MG63 (cell line): ENCODE results near the gene DYRK1B. TPM values are rescaled to one million over a fixed set of nuclear protein-coding genes. Genes with fewer than 3 reads are reported as not detected.

Experiments
- DNase-seq: peaks from one replicate; pipeline ENCODE4 v3.0.0-alpha.2; 2020
- H3K27me3 ChIP-seq: fragments of 250-450 bp; sonication (Bioruptor Pico); 2 replicates; pipeline ENCODE4 v1.5.1; 2020; ENCODE audit warnings: mild to moderate bottlenecking, moderate library complexity
- H3K36me3 ChIP-seq: fragments of 250-450 bp; sonication (Bioruptor Pico); 2 replicates; pipeline ENCODE4 v1.5.1; 2020; ENCODE audit warnings: mild to moderate bottlenecking, moderate library complexity
- H3K4me3 ChIP-seq: fragments of 250-450 bp; sonication (Bioruptor Pico); 2 replicates; pipeline ENCODE4 v1.5.1; 2020; ENCODE audit warnings: mild to moderate bottlenecking, moderate library complexity
- H3K9me3 ChIP-seq: fragments of 250-450 bp; sonication (Bioruptor Pico); 2 replicates; pipeline ENCODE4 v1.5.1; 2020; ENCODE audit warnings: mild to moderate bottlenecking, moderate library complexity
- total RNA-seq: library from RNA; depleted of rRNA; stranded (reverse); fragments of >200 nt; shearing (Covaris generic); gene quantifications from 2 replicates; pipeline ENCODE4 v1.2.3, GENCODE V29; 2014; ENCODE audit warnings: low replicate concordance

DYRK1B gene
- total RNA-seq, 1 experiment from 2014 or later: 0.30 TPM

DNA sequence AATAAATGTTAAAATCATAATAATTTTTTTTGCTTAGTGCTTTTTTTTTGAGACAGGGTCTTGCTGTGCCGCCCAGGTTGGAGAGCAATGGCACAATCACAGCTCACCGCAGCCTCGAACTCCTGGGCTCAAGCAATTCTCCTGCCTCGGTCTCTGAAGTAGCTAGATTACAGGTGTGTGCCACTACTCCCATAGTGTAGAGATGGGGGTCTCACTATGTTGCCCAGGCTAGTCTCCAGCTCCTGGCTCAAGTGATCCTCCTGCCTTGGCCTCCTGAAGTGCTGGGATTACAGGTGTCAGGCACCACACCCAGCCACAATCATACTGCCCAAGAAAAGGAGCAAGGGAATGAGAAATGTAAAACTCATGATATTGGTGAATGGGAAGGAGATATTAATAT is 7.1 kb upstream of the DYRK1B start:
- DNase-seq: no peak
- no peak overlapping the region for H3K4me3 ChIP-seq
- no peaks in the 10 kb centered on the region for H3K27me3 ChIP-seq
- peaks cover 65% of the 10 kb centered on the region for H3K36me3 ChIP-seq
- no peaks in the 10 kb centered on the region for H3K9me3 ChIP-seq

DNA sequence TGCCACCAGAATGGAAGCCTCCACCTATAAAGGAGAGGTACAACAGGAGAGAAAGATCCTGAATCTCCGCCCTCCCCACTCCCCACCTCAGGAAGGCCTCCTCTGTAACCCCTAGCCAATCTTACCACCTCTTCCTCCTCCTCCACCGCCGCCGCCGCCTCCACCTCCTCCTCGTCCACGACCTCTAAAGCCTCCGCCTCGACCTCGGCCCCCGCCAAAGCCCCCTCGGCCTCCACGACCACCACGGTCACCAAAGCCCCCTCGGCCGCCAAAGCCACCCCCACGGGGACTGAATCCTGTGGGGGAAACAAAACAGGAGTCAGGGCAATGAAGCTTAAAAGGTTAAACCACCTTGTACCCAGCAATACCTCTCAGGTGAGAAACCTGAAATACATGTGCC is 6.5 kb upstream of the DYRK1B start:
- H3K36me3 ChIP-seq: peaks cover 70% of the 10 kb centered on the region
- no peak for DNase-seq
- H3K4me3 ChIP-seq: no peak overlapping the region
- no peaks in the 10 kb centered on the region for H3K27me3 ChIP-seq
- no peaks in the 10 kb centered on the region for H3K9me3 ChIP-seq

DNA sequence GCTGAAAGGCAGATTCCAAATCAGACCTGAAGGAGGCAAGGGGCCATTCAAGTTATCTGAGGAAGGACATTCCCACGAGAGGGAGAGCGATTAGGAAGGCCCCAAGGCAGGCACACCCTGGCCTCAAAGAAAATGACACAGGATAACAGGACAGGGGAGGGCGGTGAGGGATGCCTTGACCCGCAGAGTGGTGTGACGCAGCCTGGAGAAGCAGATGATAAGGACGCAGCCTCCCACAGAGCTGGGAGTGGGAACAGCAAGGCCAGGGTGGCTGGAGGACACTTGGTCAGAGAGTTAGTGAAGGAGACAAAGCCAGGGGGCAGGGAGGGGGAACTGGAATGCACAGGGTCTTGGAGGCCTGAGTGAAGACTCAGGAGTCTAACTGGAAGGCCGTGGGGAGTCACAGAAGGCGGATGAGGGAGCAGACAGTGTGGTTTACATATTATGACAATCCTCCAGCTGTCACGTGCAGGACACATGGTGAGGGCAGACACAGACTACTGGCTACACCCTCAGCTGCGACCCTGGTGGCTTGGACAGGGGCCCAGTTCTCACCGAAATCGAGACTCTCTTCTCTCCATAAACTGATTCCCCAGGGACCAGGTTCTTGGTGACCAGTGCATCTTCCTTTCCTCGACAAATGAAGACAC is 5.8 kb upstream of the DYRK1B start:
- Histone ChIP-seq H3K27me3 (no peaks in the 10 kb centered on the region), H3K9me3 (no peaks in the 10 kb centered on the region), H3K4me3 (no peak overlapping the region), H3K36me3 (peaks cover 71% of the 10 kb centered on the region)
- no peak for DNase-seq

DNA sequence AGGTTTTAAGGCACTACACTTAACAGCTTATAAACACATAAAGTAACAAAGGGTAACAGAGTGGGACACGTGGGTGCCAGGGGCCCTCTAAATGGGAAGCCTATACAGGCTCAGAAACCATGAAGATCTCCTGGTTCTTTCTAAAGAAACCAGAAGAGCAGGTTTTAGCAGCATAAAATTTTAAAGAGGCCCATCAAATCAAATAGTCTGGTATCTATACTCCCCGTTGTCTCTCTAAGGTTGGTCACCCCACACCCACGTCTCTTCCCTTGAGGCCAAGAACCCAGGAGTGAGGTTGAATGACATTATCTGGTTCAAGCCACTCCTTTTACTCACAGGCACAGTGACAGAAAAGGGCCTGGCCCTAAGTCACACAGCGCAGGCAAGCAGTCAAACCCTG is 4.6 kb upstream of the DYRK1B start:
- Histone ChIP-seq H3K27me3 (no peaks in the 10 kb centered on the region), H3K4me3 (no peak overlapping the region), H3K36me3 (peaks cover 81% of the 10 kb centered on the region), H3K9me3 (no peaks in the 10 kb centered on the region)
- no peak for DNase-seq

DNA sequence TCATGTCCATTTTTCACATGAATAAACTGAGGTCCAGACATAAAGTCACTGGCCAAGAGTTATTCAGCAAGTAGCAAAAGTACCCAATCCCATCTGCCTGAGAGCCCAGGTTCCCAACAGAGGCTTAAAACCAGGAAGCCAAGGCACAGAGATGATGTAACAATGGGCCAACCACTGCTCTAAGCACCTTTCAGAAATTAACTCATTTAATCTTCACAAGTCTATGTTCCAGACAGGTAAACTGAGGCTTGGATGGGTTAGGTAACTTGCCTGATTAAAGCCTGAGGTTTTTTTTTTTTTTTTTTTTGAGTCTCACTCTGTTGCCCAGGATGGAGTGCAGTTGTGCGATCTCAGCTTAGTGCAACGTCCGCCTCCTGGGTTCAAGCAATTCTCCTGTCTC is 4.0 kb upstream of the DYRK1B start:
- Histone ChIP-seq H3K9me3 (no peaks in the 10 kb centered on the region), H3K36me3 (peaks cover 84% of the 10 kb centered on the region), H3K4me3 (no peak overlapping the region), H3K27me3 (no peaks in the 10 kb centered on the region)
- DNase-seq: no peak

DNA sequence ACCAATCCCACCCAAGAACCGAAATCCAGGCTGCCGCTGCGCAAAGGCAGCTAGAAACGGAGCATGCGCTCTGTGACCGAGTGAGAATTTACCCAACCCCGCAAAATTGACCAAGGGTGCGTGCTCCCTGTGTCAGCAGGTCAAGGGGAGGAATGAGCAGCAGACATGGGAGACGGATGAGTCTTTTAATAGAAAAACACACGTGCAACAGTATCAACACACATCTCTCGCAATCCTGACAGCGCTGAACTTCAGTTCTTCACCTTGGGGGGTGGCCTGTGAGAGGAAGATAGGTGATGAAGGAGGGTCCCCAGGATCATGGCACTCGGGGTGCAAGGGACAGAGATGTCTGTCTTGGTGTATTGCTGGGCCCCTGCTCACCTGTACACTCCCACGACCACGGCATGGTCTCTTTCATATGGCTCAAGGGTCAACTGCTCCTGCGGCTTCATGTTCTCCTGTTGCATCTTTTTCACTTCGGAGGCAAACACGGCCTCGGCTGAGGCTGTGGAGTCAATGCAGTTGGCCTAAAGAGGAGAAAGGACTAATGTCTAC is 402 bp upstream of the DYRK1B start:
- Histone ChIP-seq H3K27me3 (no peaks in the 10 kb centered on the region), H3K36me3 (peaks cover 91% of the 10 kb centered on the region), H3K9me3 (no peaks in the 10 kb centered on the region), H3K4me3 (no peak overlapping the region)
- no peak for DNase-seq

DNA sequence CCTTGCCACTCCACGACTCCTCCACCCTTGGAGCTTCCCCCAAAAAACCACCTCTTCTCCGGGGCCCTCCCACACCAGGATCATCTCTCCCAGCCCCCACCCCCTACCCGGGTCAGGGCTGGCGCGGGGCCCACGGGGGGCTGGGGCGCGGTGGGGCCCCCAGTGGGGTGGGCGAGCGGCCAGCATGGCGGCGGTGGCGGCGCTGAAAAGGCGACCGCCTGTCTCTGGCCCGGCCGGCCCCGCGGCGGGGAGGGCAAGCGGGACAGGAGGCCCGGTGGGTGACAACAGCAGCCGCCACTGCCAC is 850 bp downstream of the DYRK1B start:
- no peaks in the 10 kb centered on the region for H3K27me3 ChIP-seq
- no peak for DNase-seq
- H3K36me3 ChIP-seq: peaks cover 89% of the 10 kb centered on the region
- H3K4me3 ChIP-seq: no peak overlapping the region
- H3K9me3 ChIP-seq: no peaks in the 10 kb centered on the region

DNA sequence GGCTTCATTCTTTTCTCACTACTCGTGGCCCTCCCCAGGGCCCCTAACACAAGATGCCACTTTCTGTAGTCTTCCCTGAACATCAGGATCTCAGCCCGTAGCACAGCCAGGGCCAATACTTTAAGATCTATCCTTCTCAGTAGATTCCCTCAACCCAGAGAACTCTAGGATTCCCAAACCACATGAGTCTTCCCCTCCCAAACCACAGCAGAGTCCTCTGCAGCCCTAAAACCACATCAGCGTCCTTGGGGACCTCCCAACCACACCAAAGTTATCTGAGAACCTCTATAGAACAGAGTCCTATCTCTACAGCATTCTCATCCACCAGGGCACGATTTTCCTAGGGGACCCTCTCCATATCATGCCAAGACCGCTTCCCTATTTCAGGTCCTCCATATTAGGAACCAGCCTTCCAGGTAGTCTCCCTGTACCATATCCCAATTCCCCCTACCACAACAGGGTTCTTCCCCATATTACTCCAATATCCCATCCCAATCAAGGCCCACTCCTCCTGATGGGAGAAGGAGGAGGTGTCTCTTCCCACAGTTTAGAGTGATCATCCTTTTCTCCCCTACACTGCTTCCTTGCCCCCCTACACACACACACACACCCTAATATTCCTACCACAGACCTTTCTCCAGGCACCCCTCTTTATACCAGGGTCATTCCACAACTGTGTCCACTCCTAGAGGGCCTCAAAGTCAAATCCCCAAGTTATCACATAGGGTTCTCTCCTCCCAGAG is 1.4 kb downstream of the DYRK1B start:
- Histone ChIP-seq H3K36me3 (peaks cover 89% of the 10 kb centered on the region), H3K27me3 (no peaks in the 10 kb centered on the region), H3K9me3 (no peaks in the 10 kb centered on the region), H3K4me3 (no peak overlapping the region)
- no peak for DNase-seq

DNA sequence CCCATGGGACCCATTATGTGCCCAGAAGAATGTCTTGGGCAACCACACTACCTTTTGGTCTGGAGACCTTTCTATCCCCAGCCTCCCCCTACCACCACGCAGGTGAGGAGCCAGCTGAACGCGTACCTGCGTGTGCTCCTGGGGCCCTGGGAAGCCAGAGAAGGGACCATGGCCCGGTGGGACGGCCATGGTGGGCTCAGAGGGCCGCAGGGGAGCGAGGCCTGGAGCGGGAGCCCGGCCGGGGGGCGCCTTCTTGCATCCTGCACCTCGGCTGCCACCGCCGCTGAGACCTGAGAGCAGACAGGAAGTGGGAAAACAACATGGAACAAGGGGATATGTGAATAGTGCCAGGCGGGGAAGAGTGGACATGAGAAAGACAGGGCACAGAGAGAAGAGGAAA is 2.3 kb downstream of the DYRK1B start:
- DNase-seq: no peak
- Histone ChIP-seq H3K9me3 (no peaks in the 10 kb centered on the region), H3K36me3 (peaks cover 84% of the 10 kb centered on the region), H3K27me3 (no peaks in the 10 kb centered on the region), H3K4me3 (no peak overlapping the region)

DNA sequence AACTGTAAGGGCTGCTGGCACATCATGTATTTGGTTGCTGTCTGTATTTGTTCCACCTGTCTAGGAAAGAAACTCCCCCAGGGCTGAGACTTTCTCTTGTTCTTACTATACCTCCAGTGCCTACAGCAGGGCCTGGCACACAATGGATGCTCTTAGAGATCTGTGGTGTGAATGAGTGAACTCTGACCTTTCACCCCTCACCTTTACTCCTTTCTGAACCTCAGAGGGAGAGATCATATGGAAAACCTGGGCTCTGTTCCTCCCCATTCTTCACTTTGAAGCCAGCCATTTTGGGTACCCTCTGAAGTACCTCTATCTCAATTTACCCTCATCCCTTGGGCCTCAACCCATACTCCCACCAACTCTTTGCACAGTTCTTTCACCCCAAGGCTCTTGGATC is 3.1 kb downstream of the DYRK1B start:
- Histone ChIP-seq H3K36me3 (peaks cover 82% of the 10 kb centered on the region), H3K4me3 (no peak overlapping the region), H3K9me3 (no peaks in the 10 kb centered on the region), H3K27me3 (no peaks in the 10 kb centered on the region)
- no peak for DNase-seq

DNA sequence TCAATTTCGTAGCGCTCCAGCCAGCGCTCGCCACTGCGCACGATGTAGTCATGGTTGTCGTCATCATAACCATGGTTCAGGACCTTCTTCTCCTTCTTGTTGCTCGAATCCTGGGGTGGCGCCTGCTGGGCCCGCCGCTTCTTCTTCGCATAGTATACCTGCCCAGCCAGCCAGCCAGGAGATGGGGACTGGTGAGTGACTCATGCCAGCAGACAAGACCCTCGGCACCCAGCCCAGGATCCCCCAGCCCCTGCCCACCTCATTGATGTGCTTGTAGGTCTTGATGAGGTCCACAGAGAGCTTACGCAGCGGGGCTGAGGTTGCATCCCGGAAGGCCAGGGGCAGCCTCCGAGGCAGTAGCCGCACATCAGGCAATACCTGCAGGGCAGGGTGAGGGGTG is 3.6 kb downstream of the DYRK1B start:
- Histone ChIP-seq H3K36me3 (peaks cover 82% of the 10 kb centered on the region), H3K9me3 (no peaks in the 10 kb centered on the region), H3K27me3 (no peaks in the 10 kb centered on the region), H3K4me3 (no peak overlapping the region)
- no peak for DNase-seq

DNA sequence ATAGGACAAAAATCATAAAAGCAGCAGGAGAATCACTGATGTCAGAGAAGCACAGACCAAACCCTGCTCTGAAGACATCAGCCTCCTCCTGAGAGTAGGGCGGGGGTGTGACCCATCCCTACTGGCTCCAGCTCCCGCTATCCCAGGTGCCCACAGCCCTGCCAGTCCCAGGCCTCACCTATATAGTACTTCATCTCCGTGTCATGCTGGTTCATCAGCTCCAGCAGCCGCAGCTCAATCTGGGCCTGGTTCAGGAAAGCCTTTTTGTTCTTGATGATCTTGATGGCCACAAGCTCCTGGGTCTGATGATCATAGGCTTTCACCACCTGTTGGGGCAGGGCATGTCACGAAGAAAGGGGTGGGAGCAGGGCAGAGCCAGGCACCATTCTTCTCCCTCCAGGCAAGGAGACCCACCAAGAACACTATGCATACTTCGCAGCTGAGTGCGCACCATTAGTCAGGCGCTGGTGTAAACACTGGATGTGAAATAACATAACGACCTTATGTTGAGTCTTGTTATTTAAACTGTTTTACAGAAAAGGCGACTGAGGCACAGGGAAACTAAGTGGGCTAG is 4.2 kb downstream of the DYRK1B start:
- Histone ChIP-seq H3K4me3 (no peak overlapping the region), H3K27me3 (no peaks in the 10 kb centered on the region), H3K36me3 (peaks cover 82% of the 10 kb centered on the region), H3K9me3 (no peaks in the 10 kb centered on the region)
- no peak for DNase-seq

DNA sequence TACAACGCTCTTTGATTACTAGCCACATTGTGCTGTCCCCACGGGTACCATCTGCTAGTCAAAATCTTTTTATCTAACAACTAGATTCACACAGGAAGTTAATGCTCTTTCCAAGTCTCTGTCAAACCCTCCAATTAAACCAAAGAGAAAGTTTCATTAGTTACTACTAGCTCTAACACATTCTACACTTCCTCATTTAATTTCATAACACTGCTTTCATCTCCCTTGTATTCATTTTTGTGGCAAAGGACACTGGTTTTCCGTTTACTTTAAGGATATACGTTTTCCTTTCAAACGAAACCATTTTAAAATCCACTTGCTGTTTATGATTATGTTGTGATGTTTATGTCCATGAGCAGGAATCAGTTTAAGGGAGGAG is 5.3 kb downstream of the DYRK1B start:
- no peak overlapping the region for H3K4me3 ChIP-seq
- no peaks in the 10 kb centered on the region for H3K9me3 ChIP-seq
- no peaks in the 10 kb centered on the region for H3K27me3 ChIP-seq
- no peak for DNase-seq
- H3K36me3 ChIP-seq: peaks cover 77% of the 10 kb centered on the region

DNA sequence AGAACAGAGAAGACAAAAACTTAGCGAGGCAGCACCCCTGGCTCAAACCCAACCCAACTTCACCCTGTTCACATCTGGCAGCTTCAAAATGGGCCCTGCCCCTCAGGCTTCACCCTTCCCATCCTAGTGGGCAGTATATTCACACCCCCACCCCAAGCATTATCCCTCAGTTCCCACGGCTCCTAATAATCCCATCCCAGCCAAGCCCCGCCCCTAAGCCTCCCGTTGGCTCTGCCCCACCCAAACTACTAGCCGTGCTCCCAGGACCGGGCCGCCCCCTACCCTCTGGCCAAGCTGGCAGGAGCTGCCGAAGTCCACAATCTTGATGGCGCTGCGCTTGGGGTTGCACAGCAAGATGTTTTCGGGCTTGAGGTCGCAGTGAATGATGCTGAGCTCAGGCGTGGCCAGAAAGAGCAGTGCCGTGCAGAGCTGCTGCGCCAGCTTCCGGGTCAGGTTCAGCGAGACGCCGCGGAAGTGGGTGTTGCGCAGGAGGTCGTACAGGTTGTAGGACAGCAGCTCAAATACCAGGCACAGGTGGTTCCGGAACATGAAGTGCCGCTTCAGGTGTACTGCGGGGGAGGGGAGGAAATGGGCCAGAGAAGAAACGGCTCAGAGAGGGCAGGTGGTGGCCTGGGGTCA is 5.8 kb downstream of the DYRK1B start:
- Histone ChIP-seq H3K4me3 (no peak overlapping the region), H3K9me3 (no peaks in the 10 kb centered on the region), H3K27me3 (no peaks in the 10 kb centered on the region), H3K36me3 (peaks cover 76% of the 10 kb centered on the region)
- no peak for DNase-seq

DNA sequence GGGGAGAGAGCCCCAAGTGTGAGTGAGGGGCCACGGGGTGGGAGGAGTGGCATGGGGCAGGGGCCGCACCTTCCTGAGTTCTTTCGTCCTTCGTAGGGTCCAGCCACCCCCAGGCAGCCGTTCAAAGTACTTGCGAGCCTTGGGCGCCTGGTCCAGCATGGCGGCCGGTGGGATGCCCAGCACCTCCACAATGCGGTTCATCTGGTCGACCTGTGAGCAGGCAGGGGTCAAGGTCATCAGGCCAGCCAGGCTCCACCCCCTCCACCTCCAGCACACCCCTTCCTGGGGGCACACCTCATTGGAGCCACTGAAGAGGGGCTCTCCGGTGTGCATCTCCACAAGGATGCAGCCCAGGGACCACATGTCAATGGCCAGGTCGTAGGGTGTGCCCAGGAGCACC is 6.7 kb downstream of the DYRK1B start:
- no peaks in the 10 kb centered on the region for H3K9me3 ChIP-seq
- H3K4me3 ChIP-seq: no peak overlapping the region
- no peaks in the 10 kb centered on the region for H3K27me3 ChIP-seq
- H3K36me3 ChIP-seq: peaks cover 74% of the 10 kb centered on the region
- DNase-seq: no peak

DNA sequence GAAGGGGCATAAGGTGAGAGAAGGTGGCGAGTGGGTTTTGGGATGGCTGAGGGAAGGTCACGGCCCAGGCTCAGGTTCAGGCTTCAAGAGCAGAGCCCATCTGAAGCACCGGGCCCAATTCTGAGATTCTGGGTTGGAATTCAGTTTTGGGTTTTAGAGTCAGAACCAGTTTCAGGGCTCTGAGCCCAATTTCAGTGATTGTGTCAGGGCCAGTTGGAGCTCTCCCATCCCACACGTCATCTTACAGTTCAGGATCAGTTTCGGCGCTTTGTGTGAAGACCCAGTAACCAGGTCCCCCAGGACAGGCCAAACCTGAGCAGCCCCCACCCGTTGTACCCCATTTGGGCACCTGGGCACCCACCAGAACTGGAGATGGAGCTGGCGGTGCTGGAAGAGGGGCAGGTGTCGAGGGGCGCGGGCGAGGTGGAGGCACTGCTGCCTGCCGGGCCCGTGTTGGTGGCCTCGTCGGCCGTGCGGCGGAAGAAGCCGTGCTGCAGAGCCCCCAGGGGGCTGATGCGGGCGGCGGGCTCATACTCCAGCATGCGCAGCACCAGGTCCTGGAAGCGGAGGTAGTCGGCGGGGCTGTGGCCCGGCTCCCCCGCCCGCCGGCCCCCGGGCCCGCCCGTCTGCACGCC is 7.5 kb downstream of the DYRK1B start:
- no peaks in the 10 kb centered on the region for H3K9me3 ChIP-seq
- DNase-seq: no peak
- H3K4me3 ChIP-seq: no peak overlapping the region
- no peaks in the 10 kb centered on the region for H3K27me3 ChIP-seq
- H3K36me3 ChIP-seq: peaks cover 72% of the 10 kb centered on the region

DNA sequence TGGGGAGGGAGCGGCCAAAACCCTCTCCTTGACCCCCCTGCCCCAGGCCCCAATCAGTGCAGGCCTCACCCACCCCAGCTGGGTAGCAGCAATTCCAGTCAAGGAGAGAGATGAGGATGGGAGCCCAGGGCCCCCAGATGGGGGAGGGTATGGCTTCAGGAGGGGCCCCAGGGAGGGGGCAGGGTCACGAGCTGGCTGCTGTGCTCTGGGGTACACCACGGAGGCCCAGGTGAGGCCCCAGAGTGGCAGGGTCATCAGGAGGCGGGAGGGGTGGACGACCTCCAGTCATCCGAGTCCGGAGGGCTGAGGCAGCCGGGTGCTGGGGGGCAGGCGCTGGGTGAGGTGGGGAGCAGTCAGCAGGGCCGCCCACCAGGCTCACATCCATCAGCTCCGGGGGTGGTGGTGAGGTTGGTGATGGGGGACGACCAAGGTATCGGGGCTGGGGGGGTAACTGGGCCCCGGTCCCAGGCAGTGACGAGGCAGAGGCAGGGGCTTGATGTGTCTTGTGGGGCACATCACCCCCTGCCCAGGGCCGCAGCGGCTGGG is 8.4 kb downstream of the DYRK1B start:
- Histone ChIP-seq H3K36me3 (peaks cover 67% of the 10 kb centered on the region), H3K27me3 (no peaks in the 10 kb centered on the region), H3K4me3 (no peak overlapping the region), H3K9me3 (no peaks in the 10 kb centered on the region; the same call in 1 of the 2 replicates)
- no peak for DNase-seq
